Neuronal stem cell (in vitro differentiated cells): ENCODE results near the gene RASSF1.

ENCODE experiments used
- DNase-seq: peaks from one replicate; pipeline ENCODE4 v3.0.0-alpha.2; 2013; ENCODE audit warnings: low spot score
- H2AFZ ChIP-seq: one replicate; pipeline ENCODE4 v1.6.1; 2013; ENCODE audit warnings: mild to moderate bottlenecking, low read length, inconsistent platforms
- H2AK5ac ChIP-seq: 2 replicates; pipeline ENCODE4 v1.6.1; 2013; ENCODE audit warnings: low read depth, mild to moderate bottlenecking, inconsistent platforms, low read length, moderate library complexity, mixed read lengths
- H2BK120ac ChIP-seq: 2 replicates; pipeline ENCODE4 v1.6.1; 2013; ENCODE audit warnings: low read depth, mild to moderate bottlenecking, inconsistent platforms, low read length, moderate library complexity, mixed read lengths
- H2BK12ac ChIP-seq: one replicate; pipeline ENCODE4 v1.6.1; 2013; ENCODE audit warnings: low read length, inconsistent platforms
- H2BK15ac ChIP-seq: 2 replicates; pipeline ENCODE4 v1.6.1; 2013; ENCODE audit warnings: mild to moderate bottlenecking, low read length, inconsistent platforms, mixed read lengths
- H2BK5ac ChIP-seq: one replicate; pipeline ENCODE4 v1.6.1; 2013; ENCODE audit warnings: inconsistent platforms, mild to moderate bottlenecking, low read length, moderate library complexity
- H3K14ac ChIP-seq: one replicate; pipeline ENCODE4 v1.6.1; 2013; ENCODE audit warnings: low read length, inconsistent platforms
- H3K18ac ChIP-seq: 2 replicates; pipeline ENCODE4 v1.6.1; 2013; ENCODE audit warnings: low read length, inconsistent platforms
- H3K23ac ChIP-seq: 2 replicates; pipeline ENCODE4 v1.6.1; 2013; ENCODE audit warnings: low read depth, mild to moderate bottlenecking, mixed read lengths, low read length, inconsistent platforms; ENCODE audit not compliant: poor library complexity
- H3K27ac ChIP-seq: replicated peaks from 3 replicates; pipeline ENCODE4 v1.5.1; 2013; ENCODE audit warnings: low read length, inconsistent platforms
- H3K27me3 ChIP-seq, 3 experiments: 2 replicates each; pipeline ENCODE4 v1.6.1; 2013; ENCODE audit warnings: low read length in 3 of 3, mild to moderate bottlenecking in 2 of 3, inconsistent platforms in 1 of 3, low read depth in 1 of 3, mixed read lengths in 1 of 3, moderate library complexity in 1 of 3; ENCODE audit not compliant: control insufficient read depth in 3 of 3, insufficient read depth in 3 of 3
- H3K36me3 ChIP-seq, 2 donors: replicated peaks in 1 of 2; 2 replicates each; pipeline ENCODE4 v1.6.1; 2013; ENCODE audit warnings: low read length in 2 of 2; ENCODE audit not compliant: control insufficient read depth in 2 of 2, insufficient read depth in 2 of 2
- H3K4ac ChIP-seq: 2 replicates; pipeline ENCODE4 v1.6.1; 2013; ENCODE audit warnings: inconsistent platforms, mild to moderate bottlenecking, low read length, moderate library complexity
- H3K4me1 ChIP-seq, 2 donors: 1 replicate in 1 of 2; 2 replicates in 1 of 2; pipeline ENCODE4 v1.6.1; 2013; ENCODE audit warnings: low read length in 2 of 2, low read depth in 1 of 2; ENCODE audit not compliant: control insufficient read depth in 2 of 2, insufficient read depth in 1 of 2
- H3K4me2 ChIP-seq: one replicate; pipeline ENCODE4 v1.6.1; 2013; ENCODE audit warnings: mild to moderate bottlenecking, low read length, inconsistent platforms; ENCODE audit not compliant: insufficient read depth, poor library complexity, severe bottlenecking
- H3K4me3 ChIP-seq, 2 donors: 2 replicates each; pipeline ENCODE4 v1.5.1; 2013; ENCODE audit warnings: low read length in 2 of 2, mild to moderate bottlenecking in 2 of 2, inconsistent platforms in 1 of 2, moderate library complexity in 1 of 2
- H3K79me1 ChIP-seq: one replicate; pipeline ENCODE4 v1.6.1; 2013; ENCODE audit warnings: low read depth, mild to moderate bottlenecking, inconsistent platforms, low read length, moderate library complexity
- H3K9ac ChIP-seq: one replicate; pipeline ENCODE4 v1.6.1; 2013; ENCODE audit warnings: mild to moderate bottlenecking, low read depth, low read length, inconsistent platforms; ENCODE audit not compliant: poor library complexity
- H3K9me3 ChIP-seq, 2 donors: replicated peaks in 1 of 2; 2 replicates each; pipeline versions ENCODE3 to v1.6.1; 2013; ENCODE audit warnings: low read length in 2 of 2, mild to moderate bottlenecking in 2 of 2, inconsistent platforms in 1 of 2, low read depth in 1 of 2, mixed read lengths in 1 of 2, moderate library complexity in 1 of 2; ENCODE audit not compliant: control insufficient read depth in 2 of 2, insufficient read depth in 1 of 2
- H4K8ac ChIP-seq: one replicate; pipeline ENCODE4 v1.6.1; 2013; ENCODE audit warnings: low read depth, mild to moderate bottlenecking, inconsistent platforms, low read length, moderate library complexity
- H4K91ac ChIP-seq: one replicate; pipeline ENCODE4 v1.6.1; 2013; ENCODE audit warnings: low read length, low read depth, mild to moderate bottlenecking, inconsistent platforms; ENCODE audit not compliant: poor library complexity
- WGBS, 2 donors: extraction: QIAGEN DNeasy Blood & Tissue Kit; methylation state at CpG; one replicate each; pipeline ENCODE4 v1.1.7; 2013; ENCODE audit warnings: missing lambda C conversion rate in 2 of 2, mixed read lengths in 1 of 2; ENCODE audit not compliant: insufficient read length in 2 of 2, insufficient replicate concordance in 1 of 2; ENCODE audit errors: extremely low coverage in 2 of 2; 5-methylcytosine and 5-hydroxymethylcytosine counted together

The RASSF1 gene

DNA sequence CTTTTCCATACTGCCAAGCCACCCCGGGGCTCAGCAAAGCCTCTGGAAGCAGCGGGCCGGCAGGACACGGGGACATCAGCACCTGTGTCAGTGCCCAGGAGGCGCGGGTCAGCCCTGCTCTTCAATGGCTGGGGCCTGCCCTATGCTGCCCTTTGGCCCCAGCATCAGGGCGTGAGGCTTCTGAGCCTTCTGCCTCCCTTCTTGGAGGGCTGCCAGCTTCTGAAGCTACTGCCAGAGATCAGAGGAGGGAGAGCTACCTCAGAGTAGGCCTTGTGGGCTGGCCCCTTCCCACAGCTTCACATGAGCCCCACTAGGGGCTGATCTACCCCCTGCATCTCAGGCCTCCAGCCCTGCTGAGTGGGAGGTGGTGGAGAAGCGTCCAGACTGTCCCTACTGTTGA lies 31.7 kb upstream of the RASSF1 start:
- Histone ChIP-seq H3K79me1 (peaks cover 3% of the 10 kb centered on the region), H4K8ac (no peak overlapping the region), H2BK5ac (peak overlapping the region; percentile 99), H3K4me2 (no peak overlapping the region), H3K9ac (peak overlapping the region; percentile 70), H3K36me3 (peaks cover 0 to 1% of the 10 kb centered on the region in 2 donors), H3K4me1 (peaks cover 35 to 39% of the 10 kb centered on the region in 2 donors), H3K18ac (peak overlapping the region; percentile 96), H3K9me3 (peaks cover 0 to 2% of the 10 kb centered on the region in 2 donors), H2AFZ (no peak overlapping the region), H2BK15ac (peak overlapping the region; percentile 98), H3K4me3 (no peak overlapping the region), H2BK120ac (no peak overlapping the region), H4K91ac (no peak overlapping the region), H3K14ac (no peak overlapping the region), H3K23ac (no peak overlapping the region), H3K27ac (peak overlapping the region; percentile 42), H3K4ac (peak overlapping the region; percentile 84), H2BK12ac (peak overlapping the region; percentile 99), H3K27me3 (peaks cover 0 to 25% (median 0%) of the 10 kb centered on the region in 3 experiments), H2AK5ac (peak overlapping the region; percentile 42)
- DNase-seq: no peak
- no CpG with 5 or more reads among the region's 8 CpGs for WGBS, 2 donors

DNA sequence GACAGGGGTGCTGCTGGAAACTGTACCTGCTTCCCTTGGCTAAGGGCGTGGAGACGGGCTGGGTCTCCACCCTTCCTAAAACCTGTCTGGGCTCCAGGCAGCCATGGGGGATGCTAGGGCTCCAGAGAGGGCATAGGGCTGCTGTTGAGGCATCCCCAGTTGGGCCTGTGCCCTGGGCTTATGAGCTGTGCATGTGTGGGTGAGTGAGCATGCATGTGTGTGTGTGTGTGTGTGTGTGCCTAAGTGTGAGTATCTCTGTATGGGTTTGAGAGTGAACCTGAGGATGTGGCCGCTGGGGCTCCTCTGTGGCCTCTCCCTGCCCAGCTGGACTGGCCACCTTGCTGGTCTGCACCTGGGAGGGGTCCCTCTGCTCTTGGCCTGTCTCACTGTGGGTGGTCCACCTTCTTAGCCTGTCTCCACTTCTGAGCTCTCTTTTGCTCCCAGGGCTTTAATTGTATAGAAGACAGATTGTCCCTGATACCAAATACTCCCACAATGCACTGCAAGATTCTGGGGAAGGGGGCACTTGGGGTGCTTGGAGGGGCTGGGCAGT lies 30.6 kb upstream of the RASSF1 start:
- no peak for DNase-seq
- no peak overlapping the region for H3K27ac ChIP-seq
- H3K14ac ChIP-seq: no peak overlapping the region
- H3K4me2 ChIP-seq: no peak overlapping the region
- H2BK12ac ChIP-seq: no peak overlapping the region
- peaks cover 0 to 1% of the 10 kb centered on the region in 2 donors for H3K36me3 ChIP-seq
- H2AK5ac ChIP-seq: peak overlapping the region; percentile 42
- H2BK5ac ChIP-seq: peak overlapping the region; percentile 7
- H3K23ac ChIP-seq: no peak overlapping the region
- peaks cover 0 to 2% of the 10 kb centered on the region in 2 donors for H3K9me3 ChIP-seq
- H3K4me3 ChIP-seq: no peak overlapping the region
- no peak overlapping the region for H3K18ac ChIP-seq
- no peak overlapping the region for H2BK120ac ChIP-seq
- no peak overlapping the region for H4K91ac ChIP-seq
- peaks cover 35 to 39% of the 10 kb centered on the region in 2 donors for H3K4me1 ChIP-seq
- no peak overlapping the region for H4K8ac ChIP-seq
- H3K79me1 ChIP-seq: peaks cover 3% of the 10 kb centered on the region
- peak overlapping the region; percentile 16 for H2AFZ ChIP-seq
- H3K4ac ChIP-seq: no peak overlapping the region
- no peak overlapping the region for H3K9ac ChIP-seq
- H3K27me3 ChIP-seq: peaks cover 0 to 37% (median 2%) of the 10 kb centered on the region in 3 experiments
- WGBS, 2 donors: no CpG with 5 or more reads among the region's 3 CpGs
- H2BK15ac ChIP-seq: peak overlapping the region; percentile 98

DNA sequence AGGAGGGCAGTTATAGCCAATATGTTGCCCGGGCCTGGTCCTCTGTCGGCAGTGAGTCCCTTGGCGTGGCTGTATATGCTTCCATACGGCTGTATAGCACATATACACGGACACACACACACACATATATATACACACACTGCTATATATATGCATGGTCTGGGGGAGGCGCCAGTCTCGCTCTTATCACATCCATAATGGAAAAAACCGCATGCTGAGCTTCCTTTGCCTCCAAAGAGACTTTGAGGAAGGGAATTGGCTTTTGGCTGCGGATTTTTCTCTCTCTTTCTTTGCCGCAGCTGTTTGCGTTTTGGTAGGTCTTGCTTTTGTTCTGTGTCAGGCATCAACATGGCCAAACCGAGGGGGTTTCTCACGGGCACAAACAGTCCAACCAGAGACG lies 30.0 kb upstream of the RASSF1 start:
- peak overlapping the region; percentile 7 for H2BK5ac ChIP-seq
- no peaks in the 10 kb centered on the region for H3K9me3 ChIP-seq
- H3K27ac ChIP-seq: no peak overlapping the region
- H3K79me1 ChIP-seq: no peaks in the 10 kb centered on the region
- H4K91ac ChIP-seq: no peak overlapping the region
- H3K23ac ChIP-seq: no peak overlapping the region
- no peak overlapping the region for H3K14ac ChIP-seq
- H3K4me1 ChIP-seq: peaks cover 35 to 39% of the 10 kb centered on the region in 2 donors
- no peak overlapping the region for H3K4me2 ChIP-seq
- H4K8ac ChIP-seq: no peak overlapping the region
- no peaks in the 10 kb centered on the region for H3K36me3 ChIP-seq
- peaks cover 0 to 43% (median 7%) of the 10 kb centered on the region in 3 experiments for H3K27me3 ChIP-seq
- no CpG with 5 or more reads among the region's 14 CpGs for WGBS, 2 donors
- peak overlapping the region; percentile 16 for H2AFZ ChIP-seq
- H3K9ac ChIP-seq: peak overlapping the region; percentile 18
- H3K4me3 ChIP-seq: no peak overlapping the region
- no peak overlapping the region for H2BK120ac ChIP-seq
- H3K4ac ChIP-seq: no peak overlapping the region
- H2AK5ac ChIP-seq: peak overlapping the region; percentile 91
- no peak for DNase-seq
- H2BK15ac ChIP-seq: peak overlapping the region; percentile 65
- peak overlapping the region; percentile 29 for H3K18ac ChIP-seq
- H2BK12ac ChIP-seq: no peak overlapping the region

DNA sequence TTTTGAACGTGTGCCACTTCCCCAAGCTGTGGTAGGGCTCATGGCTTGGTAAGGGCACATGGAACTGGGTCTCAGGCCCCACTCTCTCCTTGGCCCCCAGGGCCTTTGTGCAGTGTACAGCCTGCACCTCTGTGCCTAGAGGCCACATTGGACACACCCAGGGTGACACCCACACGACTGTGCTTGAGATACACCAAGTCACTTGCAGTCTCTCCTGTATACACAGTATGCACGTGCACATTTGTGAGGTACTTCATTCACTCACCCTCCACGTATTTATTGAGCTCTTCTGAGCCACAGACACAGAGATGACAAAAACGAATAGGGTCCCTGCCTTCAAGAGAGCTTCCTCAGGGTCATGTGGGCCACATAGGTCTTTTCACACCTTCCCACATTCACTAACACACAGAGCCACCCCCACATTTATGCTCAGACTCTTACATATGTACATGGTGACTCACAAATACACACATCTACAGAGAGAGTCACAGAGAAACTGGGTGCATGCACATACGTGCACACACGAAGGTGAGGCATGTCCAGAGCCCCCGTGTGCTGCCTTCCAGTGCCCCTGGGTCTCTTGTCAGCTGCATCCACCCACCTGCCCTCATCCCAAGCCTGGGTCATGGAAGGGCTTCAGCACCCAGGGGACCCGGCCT lies 28.5 kb upstream of the RASSF1 start:
- H3K9me3 ChIP-seq: no peaks in the 10 kb centered on the region
- peaks cover 0 to 53% (median 13%) of the 10 kb centered on the region in 3 experiments for H3K27me3 ChIP-seq
- H3K79me1 ChIP-seq: peaks cover 2% of the 10 kb centered on the region
- H4K8ac ChIP-seq: no peak overlapping the region
- H3K14ac ChIP-seq: no peak overlapping the region
- no peak overlapping the region for H2BK15ac ChIP-seq
- H3K23ac ChIP-seq: no peak overlapping the region
- no peak overlapping the region for H3K4me3 ChIP-seq
- H3K27ac ChIP-seq: no peak overlapping the region
- no peak overlapping the region for H3K9ac ChIP-seq
- H3K4me1 ChIP-seq: peaks cover 23 to 35% of the 10 kb centered on the region in 2 donors
- H2AFZ ChIP-seq: no peak overlapping the region
- no peak overlapping the region for H3K4me2 ChIP-seq
- no peak overlapping the region for H2AK5ac ChIP-seq
- no peaks in the 10 kb centered on the region for H3K36me3 ChIP-seq
- no peak overlapping the region for H3K18ac ChIP-seq
- DNase-seq: no peak
- H3K4ac ChIP-seq: no peak overlapping the region
- no peak overlapping the region for H4K91ac ChIP-seq
- WGBS, 2 donors: no CpG with 5 or more reads among the region's 9 CpGs
- no peak overlapping the region for H2BK12ac ChIP-seq
- H2BK120ac ChIP-seq: no peak overlapping the region
- no peak overlapping the region for H2BK5ac ChIP-seq
